Measurements from ENCODE around the gene ARHGEF7.

ARHGEF7 gene

DNA sequence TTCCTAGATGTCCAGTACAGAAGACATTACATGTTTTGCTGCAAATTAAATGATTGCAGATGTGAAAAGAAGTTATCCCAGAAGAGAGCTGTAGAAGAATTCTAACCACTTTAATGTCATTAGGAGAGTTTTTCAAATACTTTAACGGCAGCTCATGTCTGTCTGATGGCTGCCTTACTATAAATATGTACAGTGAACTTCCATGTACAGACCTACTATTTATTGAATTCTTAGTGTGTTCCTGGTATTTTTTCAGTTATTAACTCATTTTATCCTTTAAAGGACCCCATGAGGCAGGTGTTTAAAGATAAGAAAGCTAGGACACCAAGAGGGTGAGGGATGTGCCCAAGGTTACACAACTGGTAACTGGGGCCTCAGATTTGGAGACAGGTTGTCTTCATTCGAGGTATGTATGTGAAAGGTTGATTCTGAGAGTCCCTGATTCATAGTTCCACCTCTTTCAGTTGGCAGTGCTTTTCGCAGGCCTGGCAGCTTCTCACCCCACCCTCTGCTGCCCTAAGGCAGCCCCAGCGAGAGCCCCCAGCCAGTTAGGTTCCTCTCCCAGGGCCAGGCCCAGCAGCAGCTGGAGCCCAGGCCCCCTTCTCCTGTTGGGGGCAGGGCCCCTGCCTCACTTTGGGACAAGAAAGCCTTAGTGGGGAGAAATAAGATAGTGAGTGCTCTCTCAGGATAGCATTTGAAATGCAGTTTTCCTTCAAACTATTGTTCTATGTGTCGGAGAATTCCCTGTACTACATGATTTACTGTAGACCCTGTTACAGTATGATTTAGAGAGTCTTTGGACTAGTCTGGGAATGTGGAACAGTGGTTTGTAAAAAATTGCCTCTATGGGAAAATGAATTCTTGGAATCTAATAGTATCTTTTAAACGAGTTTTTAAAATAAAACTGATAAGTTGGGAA, 137.6 kb downstream of the ARHGEF7 start:
- Histone ChIP-seq H3K27ac (ENCODE audit: low read length) (no peak overlapping the region), H3K79me2 (ENCODE audit: low read length) (no peaks in the 10 kb centered on the region; the same call in 1 of the 2 replicates), H3K4me3 (ENCODE audit: low read length) (no peak overlapping the region), H3K36me3 (replicated peaks; ENCODE audit: low read depth, low read length) (peaks cover 59% of the 10 kb centered on the region), H4K20me1 (ENCODE audit: insufficient read depth, low read length) (0 out of 2 replicates have a peak, but pooled peaks cover 5% of the 10 kb centered on the region), H3K9ac (ENCODE audit: low read length) (no peak overlapping the region), H3K9me3 (ENCODE audit: insufficient read depth, low read length) (no peaks in the 10 kb centered on the region), H3K4me2 (ENCODE audit: low read length) (no peak overlapping the region), H3K4me1 (ENCODE audit: low read length) (no peaks in the 10 kb centered on the region), H2AFZ (ENCODE audit: low read depth, low read length) (no peak overlapping the region), H3K27me3 (ENCODE audit: low read depth, low read length) (no peaks in the 10 kb centered on the region)
- TF ChIP-seq, protein P1, sequence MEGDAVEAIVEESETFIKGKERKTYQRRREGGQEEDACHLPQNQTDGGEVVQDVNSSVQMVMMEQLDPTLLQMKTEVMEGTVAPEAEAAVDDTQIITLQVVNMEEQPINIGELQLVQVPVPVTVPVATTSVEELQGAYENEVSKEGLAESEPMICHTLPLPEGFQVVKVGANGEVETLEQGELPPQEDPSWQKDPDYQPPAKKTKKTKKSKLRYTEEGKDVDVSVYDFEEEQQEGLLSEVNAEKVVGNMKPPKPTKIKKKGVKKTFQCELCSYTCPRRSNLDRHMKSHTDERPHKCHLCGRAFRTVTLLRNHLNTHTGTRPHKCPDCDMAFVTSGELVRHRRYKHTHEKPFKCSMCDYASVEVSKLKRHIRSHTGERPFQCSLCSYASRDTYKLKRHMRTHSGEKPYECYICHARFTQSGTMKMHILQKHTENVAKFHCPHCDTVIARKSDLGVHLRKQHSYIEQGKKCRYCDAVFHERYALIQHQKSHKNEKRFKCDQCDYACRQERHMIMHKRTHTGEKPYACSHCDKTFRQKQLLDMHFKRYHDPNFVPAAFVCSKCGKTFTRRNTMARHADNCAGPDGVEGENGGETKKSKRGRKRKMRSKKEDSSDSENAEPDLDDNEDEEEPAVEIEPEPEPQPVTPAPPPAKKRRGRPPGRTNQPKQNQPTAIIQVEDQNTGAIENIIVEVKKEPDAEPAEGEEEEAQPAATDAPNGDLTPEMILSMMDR (IDR thresholded peaks at IDR 0.05; ENCODE audit: low read depth, low read length) = no peak
- no peak for TF ChIP-seq EZH2phosphoT487 (IDR thresholded peaks at IDR 0.05; ENCODE audit: low read depth)

DNA sequence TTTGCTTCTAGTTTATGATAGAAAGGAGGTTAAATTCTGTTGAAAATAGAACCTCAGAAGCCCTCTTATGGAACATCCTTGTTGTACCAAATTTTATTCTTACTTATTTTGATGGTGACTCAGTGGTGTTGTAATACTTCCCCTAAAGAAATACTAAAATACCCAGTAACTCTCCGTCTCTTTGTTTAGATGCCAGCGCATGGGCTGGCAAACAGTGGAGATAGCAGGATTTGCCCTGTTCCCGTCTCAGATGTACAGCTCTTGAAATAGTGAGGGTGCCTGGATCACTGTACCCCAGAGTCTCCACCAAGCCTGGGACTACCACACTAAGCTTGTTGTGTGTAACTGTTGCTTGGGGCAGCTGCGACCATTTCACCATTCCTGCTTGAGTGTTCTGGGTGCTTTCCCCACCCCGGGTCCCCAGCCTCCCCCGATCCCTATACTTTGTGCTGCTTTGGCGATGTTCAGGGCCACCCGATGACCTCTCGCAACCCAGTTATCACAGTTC, 138.3 kb downstream of the ARHGEF7 start:
- H2AFZ ChIP-seq (ENCODE audit: low read depth, low read length) = no peak overlapping the region
- H3K4me2 ChIP-seq (ENCODE audit: low read length) = no peak overlapping the region
- H3K9ac ChIP-seq (ENCODE audit: low read length) = no peak overlapping the region
- 0 out of 2 replicates have a peak, but pooled peaks cover 5% of the 10 kb centered on the region for H4K20me1 ChIP-seq (ENCODE audit: insufficient read depth, low read length)
- peaks cover 61% of the 10 kb centered on the region for H3K36me3 ChIP-seq (replicated peaks; ENCODE audit: low read depth, low read length)
- TF ChIP-seq, protein P1 (IDR thresholded peaks at IDR 0.05; ENCODE audit: low read depth, low read length) = no peak
- TF ChIP-seq EZH2phosphoT487 (IDR thresholded peaks at IDR 0.05; ENCODE audit: low read depth) = no peak
- H3K9me3 ChIP-seq (ENCODE audit: insufficient read depth, low read length) = no peaks in the 10 kb centered on the region
- H3K4me3 ChIP-seq (ENCODE audit: low read length) = no peak overlapping the region
- no peaks in the 10 kb centered on the region for H3K27me3 ChIP-seq (ENCODE audit: low read depth, low read length)
- no peaks in the 10 kb centered on the region for H3K4me1 ChIP-seq (ENCODE audit: low read length)
- H3K79me2 ChIP-seq (ENCODE audit: low read length) = no peaks in the 10 kb centered on the region; the same call in 1 of the 2 replicates
- no peak overlapping the region for H3K27ac ChIP-seq (ENCODE audit: low read length)

DNA sequence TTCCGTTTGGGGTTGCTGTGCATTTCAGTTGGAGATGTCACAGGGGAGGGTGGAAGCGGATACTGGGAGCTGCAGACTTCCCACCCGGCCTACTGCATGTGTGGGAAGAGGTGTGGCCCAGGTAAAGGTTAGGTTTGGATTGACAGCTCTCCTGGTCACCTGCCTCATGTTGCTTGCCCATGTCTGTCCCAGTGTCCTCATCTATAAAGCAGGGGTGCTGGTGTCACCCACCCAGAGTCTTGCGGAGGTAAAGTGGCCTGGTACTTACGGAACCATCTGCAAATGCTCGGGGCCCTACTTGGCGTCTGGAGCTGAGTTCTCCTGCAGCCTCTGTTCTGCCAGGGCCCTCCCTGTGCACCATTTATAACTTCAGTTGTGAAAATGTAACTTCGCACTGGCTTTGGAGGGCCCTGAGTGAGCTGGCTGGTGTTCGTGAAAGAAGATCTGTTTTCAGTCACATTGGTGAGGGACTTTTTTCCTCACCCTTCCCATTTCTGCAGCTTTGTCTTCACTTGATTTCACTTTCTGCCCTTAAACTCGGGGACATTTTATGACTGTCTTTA, 140.2 kb downstream of the ARHGEF7 start:
- H3K4me3 ChIP-seq (ENCODE audit: low read length) = no peak overlapping the region
- H3K27me3 ChIP-seq (ENCODE audit: low read depth, low read length) = no peaks in the 10 kb centered on the region
- H3K4me2 ChIP-seq (ENCODE audit: low read length) = no peak overlapping the region
- no peak overlapping the region for H3K27ac ChIP-seq (ENCODE audit: low read length)
- H3K4me1 ChIP-seq (ENCODE audit: low read length) = no peaks in the 10 kb centered on the region
- no peaks in the 10 kb centered on the region for H4K20me1 ChIP-seq (ENCODE audit: insufficient read depth, low read length)
- peaks cover 76% of the 10 kb centered on the region for H3K36me3 ChIP-seq (replicated peaks; ENCODE audit: low read depth, low read length)
- no peak for TF ChIP-seq EZH2phosphoT487 (IDR thresholded peaks at IDR 0.05; ENCODE audit: low read depth)
- TF ChIP-seq, protein P1 (IDR thresholded peaks at IDR 0.05; ENCODE audit: low read depth, low read length) = no peak
- no peak overlapping the region for H3K9ac ChIP-seq (ENCODE audit: low read length)
- no peak overlapping the region for H2AFZ ChIP-seq (ENCODE audit: low read depth, low read length)
- no peaks in the 10 kb centered on the region; the same call in 1 of the 2 replicates for H3K79me2 ChIP-seq (ENCODE audit: low read length)
- H3K9me3 ChIP-seq (ENCODE audit: insufficient read depth, low read length) = peaks cover 4% of the 10 kb centered on the region; the same call in 1 of the 2 replicates

DNA sequence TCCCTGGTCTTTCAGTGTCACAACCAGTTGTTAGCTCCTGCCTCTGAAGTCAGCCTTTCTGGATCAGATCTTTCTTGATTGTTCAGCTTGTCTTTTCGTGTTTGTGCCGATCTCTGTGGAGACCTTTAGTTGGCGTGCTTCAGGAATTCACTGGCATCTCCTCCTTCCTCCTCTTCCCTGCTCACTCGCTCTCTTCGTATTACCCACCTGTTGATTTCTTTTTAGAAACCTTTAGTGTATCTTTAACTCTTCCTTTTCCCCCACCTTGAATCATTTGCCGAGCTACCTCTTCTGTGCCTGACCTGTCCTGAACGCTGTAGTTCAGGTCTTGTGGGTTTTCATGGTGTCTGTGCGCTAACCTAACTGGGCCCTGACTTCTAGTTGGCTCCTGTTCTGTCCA, 141.3 kb downstream of the ARHGEF7 start:
- no peaks in the 10 kb centered on the region for H4K20me1 ChIP-seq (ENCODE audit: insufficient read depth, low read length)
- peaks cover 73% of the 10 kb centered on the region for H3K36me3 ChIP-seq (replicated peaks; ENCODE audit: low read depth, low read length)
- TF ChIP-seq, protein P1 (IDR thresholded peaks at IDR 0.05; ENCODE audit: low read depth, low read length) = no peak
- no peaks in the 10 kb centered on the region; the same call in 1 of the 2 replicates for H3K79me2 ChIP-seq (ENCODE audit: low read length)
- no peak overlapping the region for H3K27ac ChIP-seq (ENCODE audit: low read length)
- H3K4me3 ChIP-seq (ENCODE audit: low read length) = no peak overlapping the region
- H3K27me3 ChIP-seq (ENCODE audit: low read depth, low read length) = no peaks in the 10 kb centered on the region
- no peak overlapping the region for H3K4me2 ChIP-seq (ENCODE audit: low read length)
- no peak overlapping the region for H3K9ac ChIP-seq (ENCODE audit: low read length)
- no peak overlapping the region for H2AFZ ChIP-seq (ENCODE audit: low read depth, low read length)
- H3K9me3 ChIP-seq (ENCODE audit: insufficient read depth, low read length) = peaks cover 4% of the 10 kb centered on the region; the same call in 1 of the 2 replicates
- no peaks in the 10 kb centered on the region for H3K4me1 ChIP-seq (ENCODE audit: low read length)

All from OCI-LY3 (cell line).